Thoracic aorta (tissue), 2 donors: ENCODE measurements around the gene OR51V1. TPM values are rescaled to one million over a fixed set of nuclear protein-coding genes. Genes with fewer than 3 reads are reported as not detected.

ENCODE experiments used
- ATAC-seq: fragments of 150-250 bp; one replicate; pipeline ENCODE4 v1.8.0; 2017; ENCODE audit warnings: low read depth; ENCODE audit not compliant: insufficient number of reproducible peaks, low FRiP score
- DNase-seq: peaks from one replicate; pipeline ENCODE4 v3.0.0-alpha.2; 2020; ENCODE audit warnings: low spot score
- H3K27ac ChIP-seq, 2 donors: fragments of 200-600 bp; sonication (generic); 1 replicate in 1 of 2; 2 replicates in 1 of 2; pipeline ENCODE4 v1.5.1; 2016; ENCODE audit warnings: mild to moderate bottlenecking in 2 of 2, moderate library complexity in 2 of 2
- H3K27me3 ChIP-seq: fragments of 200-600 bp; sonication (generic); replicated peaks from 2 replicates; pipeline ENCODE4 v1.6.0; 2016; ENCODE audit warnings: mild to moderate bottlenecking; ENCODE audit not compliant: insufficient read depth
- H3K36me3 ChIP-seq: fragments of 200-600 bp; sonication (generic); one replicate; pipeline ENCODE4 v1.5.1; 2016
- H3K4me1 ChIP-seq, 2 donors: fragments of 200-600 bp; sonication (generic); 1 replicate in 1 of 2; 2 replicates in 1 of 2; pipeline versions ENCODE4 v1.5.1 to v1.6.0; 2016; ENCODE audit warnings: low read depth in 2 of 2, mild to moderate bottlenecking in 1 of 2; ENCODE audit not compliant: control insufficient read depth in 1 of 2
- H3K4me3 ChIP-seq: fragments of 200-600 bp; sonication (generic); 2 replicates; pipeline ENCODE4 v1.5.1; 2016; ENCODE audit warnings: mild to moderate bottlenecking
- H3K9me3 ChIP-seq: fragments of 200-600 bp; sonication (generic); 2 replicates; pipeline ENCODE4 v1.5.1; 2016
- CTCF ChIP-seq: fragments of 200-600 bp; sonication (generic); IDR thresholded peaks from one replicate; pipeline ENCODE4 v1.5.1; 2019; ENCODE audit warnings: antibody characterized with exemption
- total RNA-seq, 2 donors: library from RNA; depleted of rRNA; stranded (reverse); fragments of >200 nt; gene quantifications; one replicate each; pipeline versions ENCODE4 v1.1.0 to v1.2.3, GENCODE V29; 2016

OR51V1 gene
- total RNA-seq, 2 donors from 2014 or later, result not detected

- no peaks in the 10 kb centered on the region for H3K27me3 ChIP-seq
- ATAC-seq, result no peak
Observed at GRCh38 chr11:5235364-5236095, 35.0 kb upstream of the OR51V1 start.

GRCh38 chr11:5234381-5234834, 33.9 kb upstream of the OR51V1 start, which contains the start of gene HBD:
TSS of gene HBD (minus strand) at chr11:5234483. CDS start at chr11:5234433, 50 bp downstream.
- ATAC-seq, result no peak
- Histone ChIP-seq H3K36me3 (no peaks in the 10 kb centered on the region), H3K4me1 (no peaks in the 10 kb centered on the region), H3K27ac (no peak within 1 kb of the TSS), H3K27me3 (no peaks in the 10 kb centered on the region), H3K9me3 (no peaks in the 10 kb centered on the region), H3K4me3 (no peak within 1 kb of the TSS)
- no peak for DNase-seq
- TF ChIP-seq CTCF, result no peak

More at GRCh38 chr11:5235364-5236095, 35.0 kb upstream of the OR51V1 start:
- Histone ChIP-seq H3K9me3 (no peaks in the 10 kb centered on the region), H3K27ac (no peak overlapping the region), H3K4me1 (no peaks in the 10 kb centered on the region), H3K36me3 (no peaks in the 10 kb centered on the region), H3K4me3 (no peak overlapping the region)
- TF ChIP-seq CTCF, result no peak
- no peak for DNase-seq

GRCh38 chr11:5233307-5233706, 32.8 kb upstream of the OR51V1 start:
- DNase-seq, result no peak
- no peak overlapping the region for H3K27ac ChIP-seq
- H3K27me3 ChIP-seq, result no peaks in the 10 kb centered on the region
- H3K36me3 ChIP-seq, result no peaks in the 10 kb centered on the region
- ATAC-seq, result no peak
- H3K4me1 ChIP-seq, result no peaks in the 10 kb centered on the region
- no peaks in the 10 kb centered on the region for H3K9me3 ChIP-seq
- no peak overlapping the region for H3K4me3 ChIP-seq
- no peak for TF ChIP-seq CTCF

GRCh38 chr11:5232821-5233220, 32.3 kb upstream of the OR51V1 start:
- no peaks in the 10 kb centered on the region for H3K36me3 ChIP-seq
- H3K4me3 ChIP-seq, result no peak overlapping the region
- no peak overlapping the region for H3K27ac ChIP-seq
- no peaks in the 10 kb centered on the region for H3K9me3 ChIP-seq
- no peaks in the 10 kb centered on the region for H3K27me3 ChIP-seq
- no peak for DNase-seq
- TF ChIP-seq CTCF, result no peak
- H3K4me1 ChIP-seq, result no peaks in the 10 kb centered on the region
- no peak for ATAC-seq

GRCh38 chr11:5232176-5232575, 31.7 kb upstream of the OR51V1 start:
- no peaks in the 10 kb centered on the region for H3K36me3 ChIP-seq
- H3K27me3 ChIP-seq, result no peaks in the 10 kb centered on the region
- no peak overlapping the region for H3K4me3 ChIP-seq
- no peaks in the 10 kb centered on the region for H3K9me3 ChIP-seq
- DNase-seq (no peak), ATAC-seq (no peak)
- H3K27ac ChIP-seq, result no peak overlapping the region
- TF ChIP-seq CTCF, result no peak
- H3K4me1 ChIP-seq, result no peaks in the 10 kb centered on the region
